Right atrium auricular region (tissue), 2 donors: ENCODE results near the gene EPHB3. TPM values are rescaled to one million over a fixed set of nuclear protein-coding genes. Genes with fewer than 3 reads are reported as not detected.

Experiments used
- DNase-seq: peaks from one replicate; pipeline ENCODE4 v3.0.0-alpha.2; 2019; ENCODE audit warnings: low spot score
- H3K27ac ChIP-seq, 2 donors: fragments of 200-600 bp; sonication (generic); 1 replicate in 1 of 2; 2 replicates in 1 of 2; pipeline ENCODE4 v1.5.1; 2016 to 2019
- H3K27me3 ChIP-seq, 2 donors: fragments of 200-600 bp; sonication (generic); one replicate each; pipeline versions ENCODE4 v1.5.1 to v1.6.0; 2017 to 2019
- H3K36me3 ChIP-seq: fragments of 200-600 bp; sonication (generic); one replicate; pipeline ENCODE4 v1.5.1; 2016
- H3K4me1 ChIP-seq, 2 donors: fragments of 200-600 bp; sonication (generic); one replicate each; pipeline versions ENCODE4 v1.5.1 to v1.6.0; 2017 to 2019
- H3K4me3 ChIP-seq, 2 donors: fragments of 200-600 bp; sonication (generic); 1 replicate in 1 of 2; 2 replicates in 1 of 2; pipeline ENCODE4 v1.5.1; 2017 to 2019; ENCODE audit warnings: mild to moderate bottlenecking in 1 of 2, moderate library complexity in 1 of 2
- H3K9me3 ChIP-seq, 2 donors: fragments of 200-600 bp; sonication (generic); one replicate each; pipeline ENCODE4 v1.5.1; 2019
- CTCF ChIP-seq, 2 donors: fragments of 200-600 bp; sonication (generic); IDR thresholded peaks; one replicate each; pipeline ENCODE4 v1.5.1; 2019; ENCODE audit warnings: antibody characterized with exemption in 2 of 2
- total RNA-seq, 2 donors: library from RNA; depleted of rRNA; stranded (reverse); fragments of >200 nt; gene quantifications; one replicate each; pipeline ENCODE4 v1.1.0, GENCODE V29; 2016

Gene EPHB3
- total RNA-seq, 2 donors from 2014 or later, result 2.1 to 5.1 TPM

GRCh38 chr3:184570489-184570888 is 8.9 kb downstream of the EPHB3 start:
- H3K27ac ChIP-seq, result no peak overlapping the region
- DNase-seq, result no peak
- no peak overlapping the region for H3K4me3 ChIP-seq
- H3K36me3 ChIP-seq, result no peaks in the 10 kb centered on the region
- peaks cover 0 to 24% of the 10 kb centered on the region in 2 donors for H3K4me1 ChIP-seq
- H3K9me3 ChIP-seq, result no peaks in the 10 kb centered on the region
- H3K27me3 ChIP-seq, result no peaks in the 10 kb centered on the region
- TF ChIP-seq CTCF (IDR thresholded peaks at IDR 0.05), result no peak

- Histone ChIP-seq H3K36me3 (peaks cover 1% of the 10 kb centered on the region), H3K9me3 (no peaks in the 10 kb centered on the region), H3K4me1 (peaks cover 0 to 16% of the 10 kb centered on the region in 2 donors), H3K27ac (no peak overlapping the region), H3K4me3 (no peak overlapping the region), H3K27me3 (no peaks in the 10 kb centered on the region)
- no peak for TF ChIP-seq CTCF (IDR thresholded peaks at IDR 0.05)
- DNase-seq, result no peak
These were observed 10.3 kb downstream of the EPHB3 start for GRCh38 chr3:184571750-184572377.

DNA sequence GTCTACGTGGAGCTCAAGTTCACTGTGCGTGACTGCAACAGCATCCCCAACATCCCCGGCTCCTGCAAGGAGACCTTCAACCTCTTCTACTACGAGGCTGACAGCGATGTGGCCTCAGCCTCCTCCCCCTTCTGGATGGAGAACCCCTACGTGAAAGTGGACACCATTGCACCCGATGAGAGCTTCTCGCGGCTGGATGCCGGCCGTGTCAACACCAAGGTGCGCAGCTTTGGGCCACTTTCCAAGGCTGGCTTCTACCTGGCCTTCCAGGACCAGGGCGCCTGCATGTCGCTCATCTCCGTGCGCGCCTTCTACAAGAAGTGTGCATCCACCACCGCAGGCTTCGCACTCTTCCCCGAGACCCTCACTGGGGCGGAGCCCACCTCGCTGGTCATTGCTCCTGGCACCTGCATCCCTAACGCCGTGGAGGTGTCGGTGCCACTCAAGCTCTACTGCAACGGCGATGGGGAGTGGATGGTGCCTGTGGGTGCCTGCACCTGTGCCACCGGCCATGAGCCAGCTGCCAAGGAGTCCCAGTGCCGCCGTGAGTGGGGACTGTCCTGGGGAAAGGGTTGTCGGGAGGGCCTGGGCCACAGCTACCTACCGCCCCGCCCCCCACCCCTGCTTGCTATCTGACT is 11.2 kb downstream of the EPHB3 start:
- Histone ChIP-seq H3K4me1 (peaks cover 0 to 16% of the 10 kb centered on the region in 2 donors), H3K9me3 (no peaks in the 10 kb centered on the region), H3K4me3 (no peak overlapping the region), H3K36me3 (peaks cover 8% of the 10 kb centered on the region), H3K27ac (no peak overlapping the region), H3K27me3 (no peaks in the 10 kb centered on the region)
- no peak for DNase-seq
- TF ChIP-seq CTCF (IDR thresholded peaks at IDR 0.05), result no peak

DNA sequence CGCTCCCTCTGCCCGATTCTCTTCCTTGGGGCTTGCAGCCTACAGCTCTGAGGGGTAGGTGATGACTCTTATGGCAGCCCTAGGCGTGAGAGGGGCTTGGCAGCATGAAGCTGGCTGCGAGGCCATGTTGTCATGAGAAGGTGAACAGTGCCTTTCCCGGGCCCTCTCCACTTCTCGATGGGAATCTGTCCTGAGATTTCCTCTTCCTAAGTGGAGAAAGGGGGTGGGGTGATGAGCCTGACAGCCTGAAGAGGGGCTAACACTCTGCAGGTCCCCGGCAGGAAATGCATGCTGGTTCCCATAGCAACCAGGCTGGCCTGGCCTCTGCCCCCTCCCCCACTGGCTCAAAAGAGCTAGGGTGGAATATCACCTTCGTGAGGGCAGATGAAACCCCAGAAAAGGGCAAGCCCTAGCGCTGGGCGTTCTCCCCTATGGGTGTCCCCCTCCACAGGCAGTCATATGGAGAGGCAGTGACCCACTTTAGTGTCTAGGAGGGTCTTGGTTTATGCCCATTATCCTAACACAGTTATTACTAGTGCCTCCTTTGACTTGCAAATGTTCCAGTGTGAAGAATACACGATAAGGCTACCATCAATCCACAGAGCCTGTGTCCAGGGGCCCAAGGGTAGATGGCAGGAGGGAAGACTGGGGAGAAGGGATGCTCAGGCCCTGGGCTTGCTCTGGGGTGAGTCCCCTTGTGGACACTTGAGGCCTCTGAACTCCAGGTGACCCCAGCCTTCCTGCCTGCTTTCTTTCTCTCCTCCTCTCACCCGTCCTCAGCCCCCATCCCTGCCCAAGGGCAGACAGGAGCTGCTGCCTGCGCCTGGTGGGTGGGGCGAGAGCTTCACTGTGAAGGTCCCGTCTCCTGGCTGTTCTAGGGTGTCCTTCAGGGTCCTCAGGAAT is 13.2 kb downstream of the EPHB3 start:
- Histone ChIP-seq H3K27ac (no peak overlapping the region), H3K36me3 (peaks cover 8% of the 10 kb centered on the region), H3K27me3 (no peaks in the 10 kb centered on the region), H3K9me3 (no peaks in the 10 kb centered on the region), H3K4me1 (no peaks in the 10 kb centered on the region), H3K4me3 (no peak overlapping the region)
- no peak for TF ChIP-seq CTCF (IDR thresholded peaks at IDR 0.05)
- no peak for DNase-seq

GRCh38 chr3:184575701-184576100 is 14.1 kb downstream of the EPHB3 start:
- no peak for DNase-seq
- Histone ChIP-seq H3K4me1 (no peaks in the 10 kb centered on the region), H3K36me3 (peaks cover 12% of the 10 kb centered on the region), H3K27me3 (no peaks in the 10 kb centered on the region), H3K9me3 (no peaks in the 10 kb centered on the region), H3K27ac (no peak overlapping the region), H3K4me3 (no peak overlapping the region)
- TF ChIP-seq CTCF (IDR thresholded peaks at IDR 0.05), result no peak
